Natural killer cell (primary cell): ENCODE measurements around the gene C1GALT1. TPM values are rescaled to one million over a fixed set of nuclear protein-coding genes. Genes with fewer than 3 reads are reported as not detected.

Experiments used
- ATAC-seq, 3 donors: fragments of 150-1000 bp in 2 of 3; fragments of 200-7000 bp in 1 of 3; cut with Tn5 transposase; 1 replicate in 1 of 3; 2 replicates in 2 of 3; pipeline ENCODE4 v1.10.0; 2021; ENCODE audit warnings: mild to moderate bottlenecking in 2 of 3, moderate library complexity in 2 of 3
- DNase-seq, 2 donors: peaks; one replicate each; pipeline versions ENCODE4 v3.0.0 to v3.0.0-alpha.2; 2013 to 2021; ENCODE audit warnings: mixed read lengths in 1 of 2
- H3K27ac ChIP-seq: one replicate; pipeline ENCODE4 v1.5.1; 2013; ENCODE audit warnings: mild to moderate bottlenecking, low read length
- H3K27me3 ChIP-seq: one replicate; pipeline ENCODE4 v1.6.1; 2013; ENCODE audit warnings: low read length; ENCODE audit not compliant: control insufficient read depth, insufficient read depth
- H3K36me3 ChIP-seq: one replicate; pipeline ENCODE4 v1.6.1; 2013; ENCODE audit warnings: low read length; ENCODE audit not compliant: control insufficient read depth, insufficient read depth
- H3K4me1 ChIP-seq: one replicate; pipeline ENCODE4 v1.6.1; 2013; ENCODE audit warnings: low read length; ENCODE audit not compliant: control insufficient read depth, insufficient read depth
- H3K4me3 ChIP-seq: one replicate; pipeline ENCODE4 v1.5.1; 2013; ENCODE audit warnings: low read length
- H3K9me3 ChIP-seq: one replicate; pipeline ENCODE4 v1.6.1; 2013; ENCODE audit warnings: low read length; ENCODE audit not compliant: control insufficient read depth, insufficient read depth
- H3K27ac Mint-ChIP-seq, 2 donors: one replicate each; pipeline ENCODE4 v1.8.0; 2022; ENCODE audit warnings: mild to moderate bottlenecking in 2 of 2, mixed read lengths in 2 of 2, moderate library complexity in 1 of 2
- H3K27me3 Mint-ChIP-seq, 2 donors: one replicate each; pipeline ENCODE4 v1.8.0; 2022; ENCODE audit warnings: low read depth in 2 of 2, mixed read lengths in 2 of 2
- H3K36me3 Mint-ChIP-seq: one replicate; pipeline ENCODE4 v1.8.0; 2022; ENCODE audit warnings: mixed read lengths
- H3K4me1 Mint-ChIP-seq, 2 donors: one replicate each; pipeline ENCODE4 v1.8.0; 2022; ENCODE audit warnings: mixed read lengths in 2 of 2
- H3K4me3 Mint-ChIP-seq: one replicate; pipeline ENCODE4 v1.8.0; 2022; ENCODE audit warnings: mild to moderate bottlenecking, moderate library complexity, mixed read lengths
- H3K9me3 Mint-ChIP-seq, 2 donors: one replicate each; pipeline ENCODE4 v1.8.0; 2022; ENCODE audit warnings: mixed read lengths in 2 of 2
- CTCF ChIP-seq: fragments of 200-600 bp; IDR thresholded peaks from one replicate; pipeline ENCODE4 v1.8.0; 2022; ENCODE audit warnings: antibody characterized with exemption
- WGBS: methylation state at CpG from one replicate; pipeline ENCODE4 v1.1.7; 2013; ENCODE audit warnings: missing lambda C conversion rate; ENCODE audit not compliant: insufficient coverage; 5-methylcytosine and 5-hydroxymethylcytosine counted together
- intact Hi-C: fragments of 100-400 bp; cut with micrococcal nuclease; formaldehyde crosslinking; loops from one replicate; pipeline ENCODE4 v1.14.2; 2022
- total RNA-seq, 4 donors: library from RNA; stranded (reverse); fragments of 120-200 nt in 1 of 4; gene quantifications; one replicate each; pipeline versions ENCODE4 v1.2.3 to v1.2.4, GENCODE V29; 2013 to 2022

C1GALT1 gene
- total RNA-seq, 3 donors from 2014 or later (not counting 1 experiment from before 2014, with no cell fraction given): 54.5 to 64.5 (median 63.7) TPM

- H3K4me3 Mint-ChIP-seq: no peak overlapping the region
- H3K36me3 Mint-ChIP-seq: peaks cover 8% of the 10 kb centered on the region
- H3K4me1 ChIP-seq: no peaks in the 10 kb centered on the region
- TF ChIP-seq CTCF: no peak
- intact Hi-C loops: no loop called here
- DNase-seq (no peak), ATAC-seq (no peak)
- no peak overlapping the region for H3K27ac ChIP-seq
- H3K4me1 Mint-ChIP-seq: peaks cover 14 to 32% of the 10 kb centered on the region in 2 donors
- 100% methylated on average over 1 of the region's 2 CpGs for WGBS
- H3K36me3 ChIP-seq: peaks cover 4% of the 10 kb centered on the region
- H3K27ac Mint-ChIP-seq: no peak overlapping the region
- H3K27me3 Mint-ChIP-seq: no peaks in the 10 kb centered on the region
- no peaks in the 10 kb centered on the region for H3K9me3 Mint-ChIP-seq
- H3K9me3 ChIP-seq: no peaks in the 10 kb centered on the region
- no peak overlapping the region for H3K4me3 ChIP-seq
- no peaks in the 10 kb centered on the region for H3K27me3 ChIP-seq
These were observed 67.5 kb downstream of the C1GALT1 start for GRCh38 chr7:7249814-7250213.

GRCh38 chr7:7251742-7252141, 69.4 kb downstream of the C1GALT1 start:
- no peak overlapping the region for H3K4me3 Mint-ChIP-seq
- H3K27me3 Mint-ChIP-seq: no peaks in the 10 kb centered on the region
- peaks cover 8% of the 10 kb centered on the region for H3K36me3 Mint-ChIP-seq
- no peaks in the 10 kb centered on the region for H3K9me3 Mint-ChIP-seq
- ATAC-seq (peak in 1 of 3 donors; percentile 43), DNase-seq (no peak)
- no CpG with 5 or more reads among the region's 2 CpGs for WGBS
- H3K4me3 ChIP-seq: no peak overlapping the region
- H3K4me1 ChIP-seq: peaks cover under 1% of the 10 kb centered on the region
- no peaks in the 10 kb centered on the region for H3K9me3 ChIP-seq
- no peaks in the 10 kb centered on the region for H3K27me3 ChIP-seq
- peaks cover 25 to 32% of the 10 kb centered on the region in 2 donors for H3K4me1 Mint-ChIP-seq
- H3K27ac ChIP-seq: peak overlapping the region; percentile 60
- no peak for TF ChIP-seq CTCF
- peaks cover 4% of the 10 kb centered on the region for H3K36me3 ChIP-seq
- intact Hi-C loops: no loop called here
- peak overlapping the region; percentile 4 to 27 for H3K27ac Mint-ChIP-seq

- TF ChIP-seq CTCF: no peak
- ATAC-seq (no peak), DNase-seq (no peak)
- Histone ChIP-seq H3K4me1 (peaks cover 17% of the 10 kb centered on the region), H3K27ac (no peak overlapping the region), H3K4me3 (no peak overlapping the region), H3K27me3 (no peaks in the 10 kb centered on the region), H3K36me3 (peaks cover 4% of the 10 kb centered on the region), H3K9me3 (no peaks in the 10 kb centered on the region)
- Mint-ChIP-seq H3K27ac (no peak overlapping the region), H3K36me3 (peaks cover 8% of the 10 kb centered on the region), H3K4me3 (no peak overlapping the region), H3K27me3 (no peaks in the 10 kb centered on the region), H3K4me1 (peaks cover 43% of the 10 kb centered on the region in 2 donors), H3K9me3 (no peaks in the 10 kb centered on the region)
- intact Hi-C loops: no loop called here
- 100% methylated on average over 1 of the region's 2 CpGs for WGBS
These were observed 72.0 kb downstream of the C1GALT1 start for GRCh38 chr7:7254319-7254718.

GRCh38 chr7:7254908-7255307, 72.6 kb downstream of the C1GALT1 start:
- ATAC-seq (no peak), DNase-seq (no peak)
- Mint-ChIP-seq H3K4me1 (peaks cover 47 to 48% of the 10 kb centered on the region in 2 donors), H3K36me3 (peaks cover 8% of the 10 kb centered on the region), H3K9me3 (no peaks in the 10 kb centered on the region), H3K27me3 (no peaks in the 10 kb centered on the region), H3K4me3 (no peak overlapping the region), H3K27ac (peak overlapping the region; percentile 21 to 55)
- H3K27ac ChIP-seq: no peak overlapping the region
- H3K4me1 ChIP-seq: peaks cover 20% of the 10 kb centered on the region
- intact Hi-C loops: loop anchor here (5.0 kb wide), 2 partner anchors 33 to 872 kb away; no protein-coding TSS in a partner anchor
- no peaks in the 10 kb centered on the region for H3K9me3 ChIP-seq
- H3K36me3 ChIP-seq: peaks cover 4% of the 10 kb centered on the region
- WGBS: no CpG with 5 or more reads among the region's 5 CpGs
- H3K27me3 ChIP-seq: no peaks in the 10 kb centered on the region
- no peak overlapping the region for H3K4me3 ChIP-seq
- TF ChIP-seq CTCF: no peak
